Hippocampal formation (tissue), 2 donors: ENCODE measurements around the gene CUX1.
A peak's percentile ranks its signal among the peaks of the same experiment; 100 is the strongest.
"Not testable (repeated sequence)": the region's sequence is repeated elsewhere in the genome, so short reads cannot be mapped to it uniquely, and the experiment has no call there.

ENCODE experiments used
- DNase-seq, 2 donors: peaks; one replicate each; lab custom pipeline; 2025; lab: John Stamatoyannopoulos, UW

The CUX1 gene

GRCh38 chr7:101852364-101852763 is 34.9 kb downstream of the CUX1 start:
- not testable (repeated sequence) for DNase-seq

GRCh38 chr7:101853684-101854083 is 36.3 kb downstream of the CUX1 start:
- DNase-seq, result no peak

GRCh38 chr7:101854084-101854865 is 36.8 kb downstream of the CUX1 start:
- no peak for DNase-seq

- peak; percentile 12 to 40 for DNase-seq
Measured at GRCh38 chr7:101856473-101857357, 39.3 kb downstream of the CUX1 start.

GRCh38 chr7:101857358-101857811 is 40.0 kb downstream of the CUX1 start:
- DNase-seq, result no peak

GRCh38 chr7:101858437-101859385 is 41.3 kb downstream of the CUX1 start:
- DNase-seq, result no peak

GRCh38 chr7:101859411-101860106 is 42.1 kb downstream of the CUX1 start:
- DNase-seq, result no peak

- DNase-seq, result no peak
Measured at GRCh38 chr7:101860316-101861217, 43.1 kb downstream of the CUX1 start.

- DNase-seq, result no peak
Measured at GRCh38 chr7:101861218-101861775, 43.9 kb downstream of the CUX1 start.

GRCh38 chr7:101862280-101863220 is 45.1 kb downstream of the CUX1 start:
- no peak for DNase-seq

GRCh38 chr7:101863598-101863997 is 46.2 kb downstream of the CUX1 start:
- no peak for DNase-seq

- no peak for DNase-seq
Measured at GRCh38 chr7:101864039-101864438, 46.6 kb downstream of the CUX1 start.

GRCh38 chr7:101865031-101865430 is 47.6 kb downstream of the CUX1 start:
- no peak for DNase-seq

GRCh38 chr7:101865455-101865854 is 48.0 kb downstream of the CUX1 start:
- DNase-seq, result no peak

GRCh38 chr7:101866328-101866727 is 48.9 kb downstream of the CUX1 start:
- no peak for DNase-seq

- no peak for DNase-seq
Measured at GRCh38 chr7:101867265-101867664, 49.8 kb downstream of the CUX1 start.

GRCh38 chr7:101867681-101868080 is 50.3 kb downstream of the CUX1 start:
- DNase-seq, result not testable (repeated sequence)

GRCh38 chr7:101868191-101868950 is 50.9 kb downstream of the CUX1 start:
- no peak for DNase-seq
